NT2/D1 (cell line): ENCODE measurements around the gene PRSS1.

Experiments used
- SUZ12 ChIP-seq: IDR thresholded peaks from 2 replicates; pipeline ENCODE4 v1.6.1; 2011; ENCODE audit not compliant: insufficient read length, insufficient read depth; ENCODE audit errors: extremely low read depth
- ZNF274 ChIP-seq: IDR thresholded peaks from 2 replicates; pipeline ENCODE4 v1.6.1; 2011; ENCODE audit warnings: mild to moderate bottlenecking, low read depth, low read length

- TF ChIP-seq SUZ12 (no peak), ZNF274 (no peak)
Observed at GRCh38 chr7:142770661-142771352, 21.5 kb downstream of the PRSS1 start, which contains the start of gene PRSS2.
